HEK293 (cell line): ENCODE measurements around the gene HOXC11.

Experiments used
- CTCF ChIP-seq: fragments of 450-650 bp; formaldehyde crosslinking; IDR thresholded peaks from 2 replicates; pipeline ENCODE4 v1.5.1; 2016; ENCODE audit warnings: missing biosample characterization, missing genetic modification characterization
- GLIS1 ChIP-seq: fragments of 450-650 bp; formaldehyde crosslinking; IDR thresholded peaks from 2 replicates; pipeline ENCODE4 v1.5.1; 2016; ENCODE audit warnings: missing biosample characterization, missing genetic modification characterization
- GLIS2 ChIP-seq: fragments of 450-650 bp; formaldehyde crosslinking; IDR thresholded peaks from 2 replicates; pipeline ENCODE4 v1.5.1; 2016; ENCODE audit warnings: missing biosample characterization, missing genetic modification characterization
- KLF1 ChIP-seq: fragments of 450-650 bp; formaldehyde crosslinking; IDR thresholded peaks from 2 replicates; pipeline ENCODE4 v1.5.1; 2016; ENCODE audit warnings: missing biosample characterization, missing genetic modification characterization
- PATZ1 ChIP-seq: fragments of 450-650 bp; formaldehyde crosslinking; IDR thresholded peaks from 2 replicates; pipeline ENCODE4 v1.5.1; 2016; ENCODE audit warnings: missing biosample characterization, missing genetic modification characterization
- RBAK ChIP-seq: fragments of 450-650 bp; formaldehyde crosslinking; IDR thresholded peaks from 2 replicates; pipeline ENCODE4 v1.5.1; 2016; ENCODE audit warnings: missing biosample characterization, missing genetic modification characterization
- ZBTB20 ChIP-seq: fragments of 450-650 bp; formaldehyde crosslinking; IDR thresholded peaks from 2 replicates; pipeline ENCODE4 v1.5.1; 2016; ENCODE audit warnings: missing biosample characterization, missing genetic modification characterization
- ZBTB7A ChIP-seq: fragments of 450-650 bp; formaldehyde crosslinking; IDR thresholded peaks from 2 replicates; pipeline ENCODE4 v1.5.1; 2016; ENCODE audit warnings: low read depth, missing biosample characterization, missing genetic modification characterization
- ZEB2 ChIP-seq: fragments of 450-650 bp; formaldehyde crosslinking; IDR thresholded peaks from 2 replicates; pipeline ENCODE4 v1.5.1; 2016; ENCODE audit warnings: missing biosample characterization, missing genetic modification characterization
- ZFP69B ChIP-seq: fragments of 450-650 bp; formaldehyde crosslinking; IDR thresholded peaks from 2 replicates; pipeline ENCODE4 v1.5.1; 2016; ENCODE audit warnings: missing biosample characterization, missing genetic modification characterization
- ZNF184 ChIP-seq: fragments of 450-650 bp; IDR thresholded peaks from 2 replicates; pipeline ENCODE4 v1.5.1; 2018; ENCODE audit warnings: missing biosample characterization, mild to moderate bottlenecking, missing genetic modification characterization
- ZNF211 ChIP-seq: fragments of 450-650 bp; formaldehyde crosslinking; IDR thresholded peaks from 2 replicates; pipeline ENCODE4 v1.5.1; 2016; ENCODE audit warnings: low read depth, missing biosample characterization, missing genetic modification characterization
- ZNF311 ChIP-seq: fragments of 450-650 bp; formaldehyde crosslinking; IDR thresholded peaks from 2 replicates; pipeline ENCODE4 v1.5.1; 2017; ENCODE audit warnings: missing biosample characterization, missing genetic modification characterization, borderline replicate concordance
- ZNF354C ChIP-seq: fragments of 450-650 bp; formaldehyde crosslinking; IDR thresholded peaks from 2 replicates; pipeline ENCODE4 v1.5.1; 2016; ENCODE audit warnings: missing biosample characterization, missing genetic modification characterization, low read depth, borderline replicate concordance
- ZNF362 ChIP-seq: fragments of 450-650 bp; formaldehyde crosslinking; IDR thresholded peaks from 2 replicates; pipeline ENCODE4 v1.5.1; 2016; ENCODE audit warnings: missing biosample characterization, missing genetic modification characterization
- ZNF391 ChIP-seq: fragments of 450-650 bp; formaldehyde crosslinking; IDR thresholded peaks from 2 replicates; pipeline ENCODE4 v1.5.1; 2016; ENCODE audit warnings: low read depth, missing biosample characterization, missing genetic modification characterization, borderline replicate concordance
- ZNF398 ChIP-seq: fragments of 450-650 bp; formaldehyde crosslinking; IDR thresholded peaks from 2 replicates; pipeline ENCODE4 v1.5.1; 2017; ENCODE audit warnings: missing biosample characterization, missing genetic modification characterization
- ZNF473 ChIP-seq: fragments of 450-650 bp; formaldehyde crosslinking; IDR thresholded peaks from 2 replicates; pipeline ENCODE4 v1.5.1; 2017; ENCODE audit warnings: missing biosample characterization, missing genetic modification characterization
- ZNF555 ChIP-seq: fragments of 450-650 bp; formaldehyde crosslinking; conservative IDR thresholded peaks from 2 replicates; pipeline ENCODE4 v1.5.1; 2017; ENCODE audit warnings: missing biosample characterization, mild to moderate bottlenecking, missing genetic modification characterization, inconsistent platforms
- ZNF571 ChIP-seq: fragments of 450-650 bp; formaldehyde crosslinking; IDR thresholded peaks from 2 replicates; pipeline ENCODE4 v1.5.0; 2017; ENCODE audit warnings: missing biosample characterization, missing genetic modification characterization
- ZNF580 ChIP-seq: fragments of 450-650 bp; formaldehyde crosslinking; IDR thresholded peaks from 2 replicates; pipeline ENCODE4 v1.5.1; 2016; ENCODE audit warnings: missing biosample characterization, missing genetic modification characterization
- ZNF610 ChIP-seq: fragments of 450-650 bp; formaldehyde crosslinking; IDR thresholded peaks from 2 replicates; pipeline ENCODE4 v1.5.1; 2016; ENCODE audit warnings: missing biosample characterization, missing genetic modification characterization, borderline replicate concordance
- ZNF624 ChIP-seq: fragments of 450-650 bp; formaldehyde crosslinking; IDR thresholded peaks from 2 replicates; pipeline ENCODE4 v1.5.1; 2017; ENCODE audit warnings: missing biosample characterization, missing genetic modification characterization
- ZNF626 ChIP-seq: fragments of 450-650 bp; sonication (Bioruptor Pico); formaldehyde crosslinking; IDR thresholded peaks from 2 replicates; pipeline ENCODE4 v1.5.1; 2018; ENCODE audit warnings: missing biosample characterization, missing genetic modification characterization, inconsistent platforms
- ZNF629 ChIP-seq: fragments of 450-650 bp; formaldehyde crosslinking; IDR thresholded peaks from 2 replicates; pipeline ENCODE4 v1.5.1; 2017; ENCODE audit warnings: missing biosample characterization, missing genetic modification characterization
- ZNF639 ChIP-seq: fragments of 450-650 bp; formaldehyde crosslinking; IDR thresholded peaks from 2 replicates; pipeline ENCODE4 v1.5.1; 2016; ENCODE audit warnings: missing biosample characterization, missing genetic modification characterization
- ZNF677 ChIP-seq: fragments of 450-650 bp; IDR thresholded peaks from 2 replicates; pipeline ENCODE4 v1.5.0; 2018; ENCODE audit warnings: missing biosample characterization, mild to moderate bottlenecking, missing genetic modification characterization, moderate library complexity
- ZNF701 ChIP-seq: fragments of 450-650 bp; formaldehyde crosslinking; IDR thresholded peaks from 2 replicates; pipeline ENCODE4 v1.5.1; 2016; ENCODE audit warnings: missing biosample characterization, missing genetic modification characterization
- ZNF76 ChIP-seq: fragments of 450-650 bp; formaldehyde crosslinking; IDR thresholded peaks from 2 replicates; pipeline ENCODE4; 2016; ENCODE audit warnings: low read depth, missing biosample characterization, missing genetic modification characterization, borderline replicate concordance
- ZNF776 ChIP-seq: fragments of 450-650 bp; formaldehyde crosslinking; IDR thresholded peaks from 2 replicates; pipeline ENCODE4 v1.5.0; 2017; ENCODE audit warnings: missing biosample characterization, missing genetic modification characterization, borderline replicate concordance
- ZSCAN23 ChIP-seq: fragments of 450-650 bp; formaldehyde crosslinking; IDR thresholded peaks from 2 replicates; pipeline ENCODE4 v1.5.1; 2016; ENCODE audit warnings: missing biosample characterization, missing genetic modification characterization
- ZXDB ChIP-seq: fragments of 450-650 bp; formaldehyde crosslinking; IDR thresholded peaks from 2 replicates; pipeline ENCODE4 v1.5.1; 2016; ENCODE audit warnings: missing biosample characterization, missing genetic modification characterization

The HOXC11 gene

GRCh38 chr12:53999559-54000115 lies 26.7 kb downstream of the HOXC11 start (continued):
- TF ChIP-seq ZNF354C (tag by site-specific recombination) = no peak
- peak; percentile 99 for TF ChIP-seq ZNF362
- 0 out of 2 replicates have a peak, but pooled peaks have one; percentile 21 for TF ChIP-seq ZNF610 (tag by site-specific recombination)
- no peak for TF ChIP-seq ZNF555
- TF ChIP-seq ZNF580 = 0 out of 2 replicates have a peak, but pooled peaks have one; percentile 33
- TF ChIP-seq ZFP69B (tag by site-specific recombination) = 0 out of 2 replicates have a peak, but pooled peaks have one; percentile 14
- TF ChIP-seq ZNF626 (tag by site-specific recombination) = no peak
- TF ChIP-seq ZNF391 (tag by site-specific recombination) = peak; percentile 64; the same call in 1 of the 2 replicates
- no peak for TF ChIP-seq ZNF776 (tag by site-specific recombination)
- TF ChIP-seq ZNF624 (tag by site-specific recombination) = no peak
- TF ChIP-seq ZNF677 (tag by site-specific recombination) = no peak
- TF ChIP-seq GLIS1 = peak; percentile 91
- no peak for TF ChIP-seq RBAK (tag by site-specific recombination)
- TF ChIP-seq GLIS2 (tag by site-specific recombination) = peak; percentile 99
- TF ChIP-seq ZNF76 (tag by site-specific recombination) = peak; percentile 25; the same call in 1 of the 2 replicates
- peak; percentile 98 for TF ChIP-seq ZXDB
- TF ChIP-seq ZNF639 (tag by site-specific recombination) = peak; percentile 62; the same call in 1 of the 2 replicates
- peak; percentile 87 for TF ChIP-seq ZNF398 (tag by site-specific recombination)
- no peak for TF ChIP-seq ZNF211 (tag by site-specific recombination)
- no peak for TF ChIP-seq ZNF311 (tag by site-specific recombination)
- TF ChIP-seq ZBTB20 (tag by site-specific recombination) = peak; percentile 85
- 0 out of 2 replicates have a peak, but pooled peaks have one; percentile 21 for TF ChIP-seq ZSCAN23
- no peak for TF ChIP-seq ZNF701 (tag by site-specific recombination)
- no peak for TF ChIP-seq CTCF (tag by site-specific recombination)
- peak; percentile 93 for TF ChIP-seq ZBTB7A (tag by site-specific recombination)
- peak; percentile 71 for TF ChIP-seq ZEB2 (tag by site-specific recombination)
- TF ChIP-seq ZNF629 (tag by site-specific recombination) = peak; percentile 77
- TF ChIP-seq ZNF571 (tag by site-specific recombination) = no peak
- TF ChIP-seq ZNF184 (tag by site-specific recombination) = no peak
- TF ChIP-seq KLF1 (tag by site-specific recombination) = peak; percentile 26; the same call in 1 of the 2 replicates
- no peak for TF ChIP-seq ZNF473 (tag by site-specific recombination)
- TF ChIP-seq PATZ1 (tag by site-specific recombination) = peak; percentile 99
